DMS153 treated with DMSO at 0.1 percent for 48 hours (cell line): ENCODE data around the gene MANEAL.

Source experiments
- DNase-seq: peaks from one replicate; lab custom pipeline; 2025; ENCODE audit not compliant: unreplicated experiment; lab: John Stamatoyannopoulos, UW

Gene MANEAL

GRCh38 chr1:37782491-37782890, 11.2 kb upstream of the MANEAL start:
- DNase-seq = no peak

- DNase-seq = no peak
Measured at GRCh38 chr1:37792943-37793686, 532 bp upstream of the MANEAL start.

GRCh38 chr1:37794372-37795339, 1.0 kb downstream of the MANEAL start:
- DNase-seq = no peak

DNA sequence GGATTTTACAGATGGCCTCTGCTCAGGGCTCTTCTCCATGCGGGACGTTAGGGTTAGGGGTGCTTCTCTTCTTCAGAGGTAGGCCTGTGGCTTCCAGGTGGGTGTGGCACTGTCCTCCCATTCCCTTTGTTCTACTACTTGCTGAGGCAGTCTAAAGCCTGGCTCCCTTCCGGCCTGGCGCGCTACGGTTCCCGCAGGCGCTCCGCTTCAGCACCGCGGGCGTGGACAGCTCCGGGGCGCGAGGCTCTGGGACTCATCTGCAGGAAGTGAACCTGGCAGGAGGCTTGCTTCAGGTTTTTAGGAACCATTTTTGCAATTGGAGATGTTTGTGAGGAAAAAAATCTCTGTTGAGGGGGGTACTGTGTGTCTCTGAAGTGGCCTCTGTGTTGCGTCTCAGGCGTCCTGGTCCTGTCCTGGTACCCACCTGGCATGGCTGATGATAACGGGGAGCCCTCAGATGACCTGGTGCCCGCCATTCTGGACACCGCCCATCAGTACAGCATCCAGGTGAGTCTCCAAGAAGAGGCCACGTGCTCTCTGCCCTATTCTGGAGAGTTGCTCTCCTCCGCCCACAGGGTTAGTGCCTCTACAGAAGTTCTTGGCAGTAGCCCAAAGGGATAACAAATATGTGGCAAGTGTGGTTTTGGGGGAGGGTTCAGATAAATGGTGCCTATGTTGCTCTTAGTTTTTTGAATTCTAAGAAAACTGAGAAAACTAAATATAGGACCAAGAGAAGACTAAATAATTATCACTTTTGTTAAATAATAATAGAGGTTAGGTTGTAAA, 1.9 kb downstream of the MANEAL start:
- peak; percentile 36 for DNase-seq

- no peak for DNase-seq
Measured at GRCh38 chr1:37797750-37798345, 4.2 kb downstream of the MANEAL start.

- DNase-seq = no peak
Measured at GRCh38 chr1:37802439-37802838, 8.8 kb downstream of the MANEAL start.

DNA sequence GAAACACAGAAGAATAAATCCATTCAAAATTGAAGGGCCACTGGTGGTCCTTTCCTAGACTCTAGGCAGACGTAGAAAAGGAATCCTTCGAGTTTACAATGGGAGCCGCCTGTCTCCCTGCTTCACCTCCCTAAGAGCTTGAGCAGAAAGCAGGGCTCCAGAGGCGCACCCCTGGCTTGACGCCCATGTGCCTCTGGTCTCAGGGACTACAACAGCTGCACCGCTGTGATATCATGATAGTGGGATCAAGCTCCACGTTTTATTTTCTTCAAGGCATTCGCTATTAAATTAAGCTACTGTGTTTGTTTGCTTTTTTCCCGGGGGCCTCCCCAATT, 13.5 kb downstream of the MANEAL start:
- DNase-seq = no peak

DNA sequence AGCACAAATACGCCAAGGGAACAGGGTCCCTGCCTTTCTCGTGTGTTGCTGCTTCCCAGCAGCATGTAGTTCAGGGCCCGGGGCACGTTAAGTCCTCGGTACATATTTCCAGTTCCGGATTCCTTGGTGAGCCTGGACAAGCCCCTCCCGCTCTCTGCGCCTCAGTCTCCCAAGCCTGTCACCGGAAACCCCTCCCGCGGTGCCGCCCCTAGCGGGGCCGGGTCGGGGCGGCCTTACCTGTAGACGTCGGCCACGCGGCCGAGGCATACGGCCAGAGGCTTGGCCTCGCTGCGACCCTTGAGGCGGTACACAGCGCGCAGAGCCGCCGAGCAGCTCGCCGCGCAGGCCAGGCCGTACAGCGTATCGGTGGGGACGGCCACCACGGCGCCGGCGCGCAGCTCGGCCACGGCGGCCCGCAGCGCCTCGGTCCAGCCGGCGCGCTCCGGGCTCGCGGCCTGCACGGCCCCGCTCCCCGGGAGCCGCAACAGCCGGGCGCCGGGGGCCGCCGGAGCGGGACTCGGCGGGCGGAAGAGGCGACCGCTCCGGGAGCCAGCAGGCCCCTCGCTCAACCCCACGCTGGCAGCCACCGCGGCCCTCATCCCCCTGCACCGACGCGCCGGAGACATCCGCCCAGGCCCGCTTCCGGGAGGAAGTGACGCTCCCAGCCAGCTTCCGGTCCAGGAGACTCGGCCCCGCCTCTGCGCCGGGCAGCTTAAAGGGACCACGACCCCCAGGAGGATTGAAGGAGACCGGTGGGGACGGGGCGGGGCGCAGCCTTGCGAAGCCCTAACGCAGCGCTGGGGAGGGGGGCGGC, 14.1 kb downstream of the MANEAL start, which contains the start of the genes C1orf122 and YRDC:
C1orf122 (plus strand) TSS at position 236 of the 814 bp plus-strand sequence. CDS start 615 bp downstream, outside the sequence.
YRDC (minus strand) TSS at position 654 of the 814 bp plus-strand sequence; CDS start at position 626, 28 bp downstream.
- DNase-seq = peak; percentile 82

GRCh38 chr1:37808369-37809319, 15.0 kb downstream of the MANEAL start:
- peak; percentile 63 for DNase-seq

DNA sequence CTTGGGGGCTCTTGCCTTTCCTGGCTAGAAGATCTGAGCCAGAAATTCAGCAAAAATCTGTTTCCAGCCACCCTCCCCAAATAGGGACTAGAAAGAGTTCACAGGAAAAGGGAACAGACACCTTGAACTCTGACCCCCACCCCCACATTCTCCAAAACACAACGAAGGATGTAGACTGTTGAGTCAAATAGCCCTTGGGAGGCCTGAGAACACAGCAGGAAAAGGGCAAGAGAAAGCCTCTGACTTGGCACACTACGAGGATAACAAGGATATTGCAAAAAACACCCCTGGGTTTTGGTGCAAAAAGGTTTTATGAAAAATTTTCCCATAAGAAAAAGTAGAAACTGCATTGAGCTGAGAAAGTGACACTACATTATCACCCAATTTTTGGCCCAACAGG, 16.3 kb downstream of the MANEAL start:
- no peak for DNase-seq

DNA sequence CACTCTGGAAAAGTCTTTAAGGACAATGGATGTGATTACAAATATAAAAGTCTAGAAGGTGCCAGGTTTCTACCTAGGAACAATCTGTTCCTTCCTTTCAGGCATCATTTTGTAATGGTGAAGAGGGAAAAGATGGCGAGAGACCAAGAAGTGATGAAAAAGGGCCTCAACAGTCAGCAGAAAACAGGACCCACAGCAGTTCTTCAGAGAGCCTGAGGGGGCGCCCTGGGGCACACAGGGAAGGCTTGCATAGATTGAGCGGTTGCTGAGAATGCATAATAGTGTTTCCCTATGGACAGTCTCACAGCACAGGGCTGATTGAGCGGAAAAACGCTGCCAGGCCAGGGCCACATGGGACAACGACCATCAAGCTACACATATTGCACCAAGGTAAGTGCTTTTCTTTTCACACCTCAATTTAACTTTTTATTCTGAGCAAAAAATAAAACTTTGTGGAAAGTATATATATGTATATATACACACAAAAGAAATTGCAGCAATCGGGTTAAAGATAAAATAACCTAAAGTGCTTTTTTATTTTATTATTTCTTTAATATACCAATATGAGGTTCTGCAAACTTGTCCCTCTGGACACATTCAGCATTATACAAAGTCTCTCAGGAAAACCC, 17.5 kb downstream of the MANEAL start:
- peak; percentile 85 for DNase-seq

DNA sequence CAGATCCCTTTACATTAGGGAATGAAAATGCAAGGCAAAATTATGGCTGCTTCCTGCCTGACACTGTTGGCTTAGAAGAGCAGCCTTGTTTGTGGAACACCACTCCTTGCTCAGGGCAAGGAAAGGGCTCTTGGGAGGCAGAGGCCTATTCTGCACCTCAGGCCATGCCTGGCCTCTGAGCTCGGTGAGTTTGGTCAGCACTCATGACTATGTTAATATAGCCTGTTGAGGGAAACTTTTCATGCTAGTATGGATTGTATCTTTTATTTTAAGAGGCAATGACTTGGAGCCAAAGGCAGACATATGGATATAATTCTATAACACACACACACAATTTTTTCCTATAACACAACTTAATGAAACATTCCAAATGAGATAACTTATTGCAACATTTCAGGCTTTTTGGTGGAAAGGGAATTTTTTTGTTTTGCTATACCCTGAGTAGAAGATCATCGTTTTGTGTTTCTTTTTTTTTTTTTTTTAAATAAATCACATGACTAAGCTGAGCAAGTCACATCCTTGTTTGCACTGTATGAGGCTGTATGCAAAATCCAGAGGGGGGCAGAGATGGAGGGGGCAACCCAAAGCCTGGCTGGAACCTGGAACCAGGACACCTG, 20.0 kb downstream of the MANEAL start:
- DNase-seq = no peak

GRCh38 chr1:37814252-37814651, 20.6 kb downstream of the MANEAL start:
- no peak for DNase-seq

DNA sequence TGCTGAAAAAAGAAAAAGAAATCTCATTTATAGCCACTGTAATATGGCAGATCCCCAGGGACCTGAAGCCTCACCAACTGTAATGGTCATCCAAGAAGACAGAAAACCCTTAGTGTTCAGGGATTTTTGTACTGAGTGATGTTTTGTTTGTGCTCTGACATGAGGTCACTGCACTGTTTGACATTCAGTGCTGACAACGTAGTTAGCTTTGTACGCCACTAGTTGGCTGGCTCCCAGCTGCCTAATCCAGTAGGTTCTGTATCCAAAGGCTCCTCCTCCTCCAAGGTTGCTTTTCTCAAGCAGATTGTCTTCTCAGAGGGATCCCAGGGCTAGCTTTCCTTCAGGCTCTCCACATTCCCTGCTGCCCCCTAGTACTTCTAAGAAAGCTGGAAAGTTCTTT, 23.8 kb downstream of the MANEAL start:
- DNase-seq = no peak

GRCh38 chr1:37821481-37821880, 27.8 kb downstream of the MANEAL start:
- DNase-seq = no peak

GRCh38 chr1:37822906-37823815, 29.5 kb downstream of the MANEAL start:
- DNase-seq = no peak

- DNase-seq = no peak
Measured at GRCh38 chr1:37824001-37824400, 30.4 kb downstream of the MANEAL start.
